GM12872 (cell line): ENCODE measurements around the gene MYRF.

ENCODE experiments used
- TF ChIP-seq, protein P1 (sequence below): IDR thresholded peaks from 3 replicates; pipeline ENCODE4 v1.5.1; 2011; ENCODE audit warnings: low read depth, mild to moderate bottlenecking, low read length, moderate library complexity; ENCODE audit not compliant: insufficient read depth

MYRF gene

DNA sequence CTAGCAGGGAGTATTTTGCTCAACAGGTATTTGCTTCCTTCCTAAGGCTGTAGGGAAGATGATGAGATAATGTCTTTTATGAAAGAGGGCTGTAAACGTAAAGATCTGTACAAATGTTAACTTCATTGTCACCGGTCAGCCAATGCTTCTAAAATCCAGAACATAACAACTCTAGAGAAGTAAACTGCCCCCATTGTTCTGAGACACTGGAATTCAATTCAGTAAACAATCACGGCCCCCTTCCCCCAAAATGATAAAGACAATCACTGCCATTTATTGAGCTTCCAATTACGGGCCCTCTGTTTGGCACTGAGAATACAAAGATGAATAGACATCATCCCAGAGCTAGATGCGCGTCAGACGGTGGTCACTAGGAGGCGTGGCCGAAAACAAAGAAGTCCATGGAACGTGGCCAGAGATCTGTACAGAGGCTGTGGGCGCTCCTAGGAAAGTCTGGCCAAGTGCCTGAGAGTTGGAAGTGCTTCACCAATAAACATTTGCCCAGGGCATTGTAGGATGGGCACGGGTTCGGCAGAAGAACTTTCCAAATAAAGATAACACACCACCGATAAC, 39.4 kb downstream of the MYRF start:
- TF ChIP-seq, protein P1, sequence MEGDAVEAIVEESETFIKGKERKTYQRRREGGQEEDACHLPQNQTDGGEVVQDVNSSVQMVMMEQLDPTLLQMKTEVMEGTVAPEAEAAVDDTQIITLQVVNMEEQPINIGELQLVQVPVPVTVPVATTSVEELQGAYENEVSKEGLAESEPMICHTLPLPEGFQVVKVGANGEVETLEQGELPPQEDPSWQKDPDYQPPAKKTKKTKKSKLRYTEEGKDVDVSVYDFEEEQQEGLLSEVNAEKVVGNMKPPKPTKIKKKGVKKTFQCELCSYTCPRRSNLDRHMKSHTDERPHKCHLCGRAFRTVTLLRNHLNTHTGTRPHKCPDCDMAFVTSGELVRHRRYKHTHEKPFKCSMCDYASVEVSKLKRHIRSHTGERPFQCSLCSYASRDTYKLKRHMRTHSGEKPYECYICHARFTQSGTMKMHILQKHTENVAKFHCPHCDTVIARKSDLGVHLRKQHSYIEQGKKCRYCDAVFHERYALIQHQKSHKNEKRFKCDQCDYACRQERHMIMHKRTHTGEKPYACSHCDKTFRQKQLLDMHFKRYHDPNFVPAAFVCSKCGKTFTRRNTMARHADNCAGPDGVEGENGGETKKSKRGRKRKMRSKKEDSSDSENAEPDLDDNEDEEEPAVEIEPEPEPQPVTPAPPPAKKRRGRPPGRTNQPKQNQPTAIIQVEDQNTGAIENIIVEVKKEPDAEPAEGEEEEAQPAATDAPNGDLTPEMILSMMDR, result no peak

DNA sequence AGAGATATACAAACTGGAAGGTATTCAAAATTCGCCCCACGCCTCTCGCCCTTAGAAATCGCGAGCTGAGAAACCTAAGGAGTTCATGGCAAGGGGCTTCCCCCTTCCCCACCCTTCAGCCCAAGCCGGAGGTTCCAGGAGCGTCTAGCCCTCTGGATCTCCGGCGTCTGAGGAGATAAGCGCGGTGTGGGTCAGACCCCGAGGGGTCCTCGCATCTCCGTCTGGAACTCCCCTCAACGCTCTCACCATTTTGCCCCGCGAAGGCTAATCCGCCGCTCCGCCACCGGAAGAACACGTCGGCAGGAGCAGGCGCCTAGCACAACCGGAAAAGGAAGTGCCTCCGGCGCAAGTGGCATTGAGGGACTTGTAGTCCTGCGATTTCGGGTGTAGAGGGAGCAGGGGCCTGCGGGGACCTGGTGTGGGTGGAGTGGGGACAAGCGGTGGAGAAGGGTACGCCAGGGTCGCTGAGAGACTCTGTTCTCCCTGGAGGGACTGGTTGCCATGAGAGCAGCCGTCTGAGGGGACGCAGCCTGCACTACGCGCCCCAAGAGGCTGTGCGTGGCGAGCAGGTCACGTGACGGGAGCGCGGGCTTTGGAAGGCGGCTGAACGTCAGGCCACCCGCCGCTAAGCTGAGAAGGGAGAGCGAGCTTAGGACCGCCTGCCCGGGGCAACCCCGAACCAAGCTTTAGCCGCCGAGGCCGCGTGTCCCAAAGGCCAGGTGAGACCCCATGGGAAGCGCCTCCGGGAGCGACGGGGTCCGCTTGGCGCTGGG, 40.1 kb downstream of the MYRF start, which contains the start of the genes FEN1 and TMEM258:
Gene FEN1, plus strand, starts transcription at position 602 of the 773 bp plus-strand sequence. CDS start 2,451 bp downstream, outside the sequence.
Gene TMEM258, minus strand, starts transcription at position 290 of the 773 bp plus-strand sequence. Its CDS starts 41 bp downstream, at position 249.
- TF ChIP-seq, protein P1, result no peak

DNA sequence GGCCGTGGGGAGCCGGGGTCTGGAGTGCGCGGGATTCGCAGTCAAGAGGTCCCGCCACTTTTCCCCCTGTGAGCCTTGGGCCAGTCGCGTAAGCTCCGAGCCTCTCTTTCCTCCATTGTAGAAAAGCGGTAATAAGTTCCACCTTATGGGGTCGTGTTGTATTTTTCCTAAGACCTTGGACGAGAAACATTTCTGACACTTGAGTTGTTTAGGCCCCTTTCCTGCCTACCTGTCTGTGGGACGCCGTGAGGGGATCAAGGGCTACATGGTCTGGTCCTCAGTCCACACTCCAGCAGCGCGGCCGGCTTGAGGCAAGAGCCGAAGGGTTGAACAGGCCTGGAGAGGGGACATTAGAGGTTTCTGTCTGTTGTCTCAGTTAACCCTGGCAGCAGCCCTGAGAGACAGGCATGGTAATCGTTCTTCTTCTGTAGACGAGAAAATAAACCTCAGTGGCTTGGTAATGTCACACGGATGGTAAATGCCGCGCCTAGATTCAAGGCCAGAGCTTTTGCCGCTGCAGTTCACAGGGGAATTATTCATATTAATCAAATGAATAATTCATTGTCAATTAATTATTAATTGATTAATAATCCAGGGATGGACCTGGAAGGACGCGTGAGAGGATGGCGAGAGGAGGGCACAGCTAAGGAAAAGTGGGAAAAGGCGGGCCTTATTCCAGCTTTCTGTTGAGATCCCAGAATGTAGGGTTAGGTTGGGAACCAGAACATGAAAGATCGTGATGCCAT, 40.8 kb downstream of the MYRF start:
- TF ChIP-seq, protein P1, result no peak

DNA sequence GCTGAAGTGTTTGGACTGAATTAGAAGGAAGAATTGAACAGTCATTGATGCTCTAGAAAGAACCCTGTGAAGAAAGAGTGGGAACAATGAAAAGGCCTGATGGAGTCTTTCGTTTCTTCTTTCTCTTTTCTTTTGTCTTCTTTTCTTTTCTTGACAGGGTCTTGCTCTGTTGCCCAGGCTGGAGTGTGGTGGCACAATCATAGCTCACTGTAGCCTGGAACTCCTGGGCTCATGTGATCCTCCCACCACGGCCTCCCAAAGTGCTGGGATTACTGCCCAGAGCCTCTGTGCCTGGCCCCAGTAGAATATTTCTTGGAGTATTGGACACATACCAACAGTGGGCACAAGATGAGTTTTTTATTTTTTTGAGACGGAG, 41.4 kb downstream of the MYRF start:
- TF ChIP-seq, protein P1, result no peak

DNA sequence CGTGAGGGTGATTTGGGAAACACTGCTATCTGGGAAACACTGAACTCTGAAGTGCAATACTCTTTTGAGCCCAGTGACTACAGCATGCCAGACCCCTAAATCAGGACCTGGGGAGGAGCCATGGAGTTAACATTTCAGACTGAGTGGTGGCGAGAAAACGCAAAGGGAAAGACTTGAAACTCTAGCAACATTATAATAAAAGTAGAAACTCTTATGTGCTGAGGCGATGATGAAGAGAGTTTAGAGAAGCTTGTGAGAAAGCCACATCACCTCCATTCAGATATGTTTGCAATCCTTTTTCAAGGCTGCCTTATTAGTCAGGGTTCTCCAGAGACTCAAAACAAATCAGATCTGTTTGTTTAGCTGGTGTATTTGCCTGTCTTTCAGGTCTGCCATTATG, 42.1 kb downstream of the MYRF start:
- TF ChIP-seq, protein P1, result no peak

DNA sequence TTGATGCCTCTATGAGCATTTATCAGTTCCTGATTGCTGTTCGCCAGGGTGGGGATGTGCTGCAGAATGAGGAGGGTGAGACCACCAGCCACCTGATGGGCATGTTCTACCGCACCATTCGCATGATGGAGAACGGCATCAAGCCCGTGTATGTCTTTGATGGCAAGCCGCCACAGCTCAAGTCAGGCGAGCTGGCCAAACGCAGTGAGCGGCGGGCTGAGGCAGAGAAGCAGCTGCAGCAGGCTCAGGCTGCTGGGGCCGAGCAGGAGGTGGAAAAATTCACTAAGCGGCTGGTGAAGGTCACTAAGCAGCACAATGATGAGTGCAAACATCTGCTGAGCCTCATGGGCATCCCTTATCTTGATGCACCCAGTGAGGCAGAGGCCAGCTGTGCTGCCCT, 43.0 kb downstream of the MYRF start:
- TF ChIP-seq, protein P1, result no peak

DNA sequence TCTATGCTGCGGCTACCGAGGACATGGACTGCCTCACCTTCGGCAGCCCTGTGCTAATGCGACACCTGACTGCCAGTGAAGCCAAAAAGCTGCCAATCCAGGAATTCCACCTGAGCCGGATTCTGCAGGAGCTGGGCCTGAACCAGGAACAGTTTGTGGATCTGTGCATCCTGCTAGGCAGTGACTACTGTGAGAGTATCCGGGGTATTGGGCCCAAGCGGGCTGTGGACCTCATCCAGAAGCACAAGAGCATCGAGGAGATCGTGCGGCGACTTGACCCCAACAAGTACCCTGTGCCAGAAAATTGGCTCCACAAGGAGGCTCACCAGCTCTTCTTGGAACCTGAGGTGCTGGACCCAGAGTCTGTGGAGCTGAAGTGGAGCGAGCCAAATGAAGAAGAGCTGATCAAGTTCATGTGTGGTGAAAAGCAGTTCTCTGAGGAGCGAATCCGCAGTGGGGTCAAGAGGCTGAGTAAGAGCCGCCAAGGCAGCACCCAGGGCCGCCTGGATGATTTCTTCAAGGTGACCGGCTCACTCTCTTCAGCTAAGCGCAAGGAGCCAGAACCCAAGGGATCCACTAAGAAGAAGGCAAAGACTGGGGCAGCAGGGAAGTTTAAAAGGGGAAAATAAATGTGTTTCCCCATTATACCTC, 43.6 kb downstream of the MYRF start:
- TF ChIP-seq, protein P1, result no peak
